Retina (tissue), 1 donor: ENCODE measurements around the gene SCN2B.

ENCODE experiments used
- DNase-seq: peaks from one replicate; pipeline ENCODE4 v3.0.0-alpha.2; 2016

The SCN2B gene

DNA sequence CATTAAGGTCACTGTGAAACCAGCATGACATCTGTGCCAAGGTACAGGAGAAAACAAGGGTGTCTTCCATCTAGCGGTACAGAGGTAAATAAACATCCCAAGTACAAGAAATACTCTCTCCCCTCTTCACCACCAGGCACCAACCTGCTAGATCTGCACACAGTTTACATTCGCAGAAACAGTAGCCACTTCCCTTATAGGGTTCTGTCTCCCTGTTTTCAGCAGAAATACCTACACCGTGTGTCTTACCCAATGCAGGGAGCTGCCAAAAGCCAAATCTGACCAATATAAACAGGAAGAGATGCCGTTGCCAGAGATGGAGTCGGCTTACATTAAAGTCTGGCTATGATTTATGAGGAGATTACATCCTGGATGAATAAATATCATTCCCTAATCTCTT is 25.0 kb downstream of the SCN2B start:
- DNase-seq: no peak

- DNase-seq: no peak
These were observed 26.9 kb downstream of the SCN2B start for GRCh38 chr11:118149493-118149892.

- no peak for DNase-seq
These were observed 27.6 kb downstream of the SCN2B start for GRCh38 chr11:118148856-118149255.

DNA sequence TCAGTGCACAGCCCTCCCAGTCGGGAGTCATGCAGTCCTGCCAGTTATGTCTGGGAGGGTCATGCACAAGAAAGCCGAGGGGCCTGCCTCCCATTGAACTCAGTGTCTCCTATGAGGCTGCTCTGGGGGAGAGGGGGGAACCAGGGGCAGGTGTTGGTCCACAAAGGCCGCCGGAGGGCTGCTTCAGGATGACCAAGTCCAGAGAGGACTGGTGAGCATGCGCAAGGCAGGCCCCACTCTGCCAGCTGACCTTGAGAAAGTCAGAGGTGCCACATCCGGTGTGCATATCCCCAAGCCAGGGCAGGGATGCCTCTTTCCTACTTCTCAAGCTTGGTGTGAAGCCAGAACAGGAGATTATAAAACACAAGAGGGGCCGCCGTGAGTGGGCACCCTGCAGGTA is 28.2 kb downstream of the SCN2B start:
- no peak for DNase-seq

DNA sequence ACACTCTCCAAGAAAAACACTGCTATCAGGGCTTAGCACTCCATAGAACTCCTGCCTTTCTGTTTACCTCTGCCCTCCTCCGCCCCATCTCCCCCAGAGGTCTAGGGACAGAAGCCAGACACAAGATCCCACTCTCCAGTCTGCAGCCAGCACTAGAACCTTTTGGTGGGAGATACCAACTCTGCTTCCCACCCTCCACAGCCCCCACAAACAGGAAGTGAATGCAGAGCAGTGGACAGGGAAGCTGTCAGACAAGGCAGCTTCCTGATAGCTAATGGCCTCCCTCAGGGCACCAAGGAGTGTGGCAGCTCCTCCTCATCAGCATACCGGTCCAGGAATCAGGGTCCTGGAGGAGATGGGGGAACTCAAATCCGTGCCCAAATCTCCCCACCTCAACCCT is 28.9 kb downstream of the SCN2B start:
- no peak for DNase-seq

DNA sequence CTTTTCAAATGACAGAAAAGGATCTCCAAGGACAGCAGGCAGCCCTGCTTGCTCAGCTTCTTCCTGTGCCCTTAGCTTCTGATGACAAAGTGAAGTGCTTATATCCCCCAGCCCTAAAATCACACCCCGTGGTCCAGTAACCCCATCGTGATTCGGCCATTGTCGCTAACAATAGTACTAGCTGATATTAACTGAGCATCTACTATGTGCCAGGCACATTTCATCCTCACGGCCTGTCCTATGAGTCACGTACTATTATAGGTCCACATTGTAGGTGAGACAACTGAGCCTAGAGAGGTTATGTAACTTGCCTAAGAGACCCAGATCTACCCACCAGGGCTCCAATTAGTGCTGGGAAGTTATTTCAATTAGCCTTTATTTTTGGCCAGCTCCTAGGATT is 29.9 kb downstream of the SCN2B start:
- no peak for DNase-seq

DNA sequence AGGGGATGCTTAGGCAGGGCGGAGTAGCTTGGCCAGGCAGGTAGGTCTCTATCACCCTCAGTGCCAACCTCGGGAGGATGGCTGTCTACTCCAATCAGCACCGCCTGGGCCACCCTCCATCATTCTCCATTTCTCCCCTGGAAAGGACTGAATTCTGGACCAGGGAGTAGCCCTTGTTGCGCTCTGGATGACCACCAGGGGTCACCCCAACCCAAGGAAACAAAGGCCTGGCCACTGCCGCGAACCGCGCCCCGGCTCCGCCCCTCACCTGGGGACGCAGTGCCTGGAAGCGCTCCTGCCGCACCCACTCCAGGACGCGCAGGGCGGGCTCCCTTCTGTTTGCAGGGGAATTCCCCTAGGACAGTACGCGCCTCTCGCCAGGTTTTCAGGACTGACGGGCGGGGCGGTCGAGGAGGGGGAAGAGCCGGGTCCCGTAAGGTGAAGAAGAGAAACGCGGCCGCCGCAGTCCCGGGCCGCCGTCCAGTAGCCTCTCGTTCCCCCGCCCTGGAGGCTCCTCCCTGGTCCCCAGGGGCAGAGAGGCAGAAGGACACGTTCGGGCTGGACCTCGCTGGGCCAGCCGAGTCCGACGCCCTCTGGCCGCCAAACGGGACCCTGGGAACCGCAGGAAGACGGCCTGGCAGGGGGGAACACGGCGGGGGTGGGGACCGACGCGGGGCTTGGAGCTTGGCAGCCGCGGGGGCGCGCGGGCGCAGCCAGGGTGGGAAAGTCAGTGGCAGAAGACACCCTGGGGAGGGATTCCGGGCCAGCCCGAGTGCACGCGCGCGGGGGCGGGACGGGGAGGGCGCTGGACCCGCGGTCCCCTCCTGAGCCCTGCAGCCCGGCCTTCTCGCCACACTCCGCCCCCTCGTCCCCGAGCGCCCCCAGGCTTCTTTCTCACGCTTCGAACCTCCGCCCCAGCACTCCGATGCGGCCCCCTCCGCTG is 30.9 kb downstream of the SCN2B start:
- peak; percentile 90 for DNase-seq

- DNase-seq: no peak
These were observed 31.9 kb downstream of the SCN2B start for GRCh38 chr11:118144301-118145268.

DNA sequence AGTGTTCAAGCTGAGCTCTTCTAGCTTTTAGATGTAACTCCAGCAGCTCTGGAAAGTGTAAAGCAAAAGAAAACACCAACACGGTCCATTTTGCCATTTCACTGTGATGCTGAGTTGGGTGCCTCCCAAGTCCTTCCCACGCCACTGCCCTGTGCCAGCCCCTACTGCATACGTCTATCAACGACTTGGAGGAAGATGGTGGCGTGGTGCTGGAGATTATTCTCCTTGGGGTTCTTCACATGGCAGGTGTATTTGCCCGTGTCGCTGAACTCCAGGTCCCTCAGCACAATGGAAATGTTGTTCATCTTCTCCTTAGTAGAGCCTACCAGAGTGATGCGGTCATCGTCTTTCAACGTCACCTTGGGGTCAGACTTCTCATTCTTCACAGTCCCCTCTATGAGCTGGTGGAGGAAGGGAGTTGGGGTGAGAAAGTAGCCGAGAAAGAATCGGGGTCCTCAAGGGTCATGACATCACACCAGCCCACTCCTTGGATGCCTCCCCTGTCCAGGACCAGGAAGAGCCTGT is 32.7 kb downstream of the SCN2B start:
- DNase-seq: no peak

DNA sequence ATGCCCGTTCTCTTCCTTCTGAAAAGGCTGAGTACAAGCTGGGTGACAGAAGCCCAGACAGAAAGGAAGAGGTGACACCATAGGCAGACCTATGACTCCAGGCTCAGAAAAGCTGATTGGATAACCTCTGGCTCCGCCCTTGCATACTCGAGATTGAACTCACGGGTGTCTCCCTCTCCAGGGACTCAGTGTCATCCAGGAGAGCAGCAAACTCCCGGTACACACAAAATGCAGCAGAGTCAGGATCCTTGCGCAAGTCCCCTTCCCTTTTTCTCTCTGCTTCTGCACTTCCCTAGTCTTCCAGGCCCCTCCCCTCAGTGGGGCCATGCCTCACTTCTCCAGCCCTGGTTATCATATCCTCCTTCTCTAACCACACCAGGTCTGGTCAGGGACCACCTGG is 33.6 kb downstream of the SCN2B start:
- DNase-seq: no peak

- DNase-seq: no peak
These were observed 34.4 kb downstream of the SCN2B start for GRCh38 chr11:118142081-118142480.

GRCh38 chr11:118139578-118139977 is 36.9 kb downstream of the SCN2B start:
- no peak for DNase-seq

DNA sequence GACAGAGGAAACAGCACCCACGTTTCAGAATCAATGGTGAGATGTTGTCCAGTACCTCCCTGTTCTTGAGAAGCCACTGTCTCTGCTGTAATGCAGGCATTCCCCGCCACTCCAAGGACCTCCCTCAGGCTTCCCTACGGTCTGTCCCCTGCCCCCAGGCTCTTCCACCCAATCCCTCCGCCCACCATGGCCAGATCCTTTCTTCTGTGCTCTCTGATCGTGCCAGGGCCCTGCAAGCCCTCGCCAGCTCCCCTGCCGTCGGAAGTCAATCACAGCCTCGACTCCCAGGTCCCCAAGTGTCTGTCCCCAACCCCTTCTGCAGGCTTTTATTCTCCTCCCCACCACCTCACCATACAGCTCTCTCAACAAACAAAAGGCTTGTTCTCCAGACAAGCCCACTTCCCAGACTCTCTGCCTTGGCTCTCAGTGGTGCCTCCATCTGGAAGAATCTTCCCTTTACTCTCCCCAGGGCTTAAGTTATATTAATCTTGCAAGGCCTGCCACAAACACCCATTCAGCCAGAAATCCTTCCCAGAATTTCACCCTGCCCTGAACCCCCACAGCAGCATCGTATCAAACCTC is 37.5 kb downstream of the SCN2B start:
- no peak for DNase-seq

DNA sequence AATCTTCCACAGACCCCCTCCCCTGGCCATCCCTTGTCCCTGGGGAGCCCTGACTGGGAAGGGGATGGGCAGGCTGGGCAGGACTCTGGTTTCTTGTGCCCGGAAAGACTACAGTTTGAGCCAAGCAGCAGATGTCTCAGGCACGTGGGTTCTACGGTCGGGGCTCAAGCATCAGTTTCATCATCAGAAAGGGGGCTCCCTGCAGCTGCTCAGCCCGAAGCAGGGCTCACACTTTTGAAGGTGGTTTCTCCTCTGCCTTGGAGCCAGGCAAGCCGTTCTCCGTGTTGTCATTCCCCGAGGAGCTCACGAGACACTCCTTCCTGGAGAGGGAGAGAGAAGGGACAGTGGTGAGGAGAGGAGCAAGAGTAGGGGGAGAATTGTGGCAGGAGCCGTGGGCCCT is 39.6 kb downstream of the SCN2B start:
- DNase-seq: no peak

GRCh38 chr11:118136341-118136740 is 40.1 kb downstream of the SCN2B start:
- no peak for DNase-seq

- DNase-seq: no peak
These were observed 40.7 kb downstream of the SCN2B start for GRCh38 chr11:118135796-118136165.

- DNase-seq: no peak
These were observed 41.2 kb downstream of the SCN2B start for GRCh38 chr11:118135051-118135795.

- no peak for DNase-seq
These were observed 42.6 kb downstream of the SCN2B start for GRCh38 chr11:118133816-118134215.

DNA sequence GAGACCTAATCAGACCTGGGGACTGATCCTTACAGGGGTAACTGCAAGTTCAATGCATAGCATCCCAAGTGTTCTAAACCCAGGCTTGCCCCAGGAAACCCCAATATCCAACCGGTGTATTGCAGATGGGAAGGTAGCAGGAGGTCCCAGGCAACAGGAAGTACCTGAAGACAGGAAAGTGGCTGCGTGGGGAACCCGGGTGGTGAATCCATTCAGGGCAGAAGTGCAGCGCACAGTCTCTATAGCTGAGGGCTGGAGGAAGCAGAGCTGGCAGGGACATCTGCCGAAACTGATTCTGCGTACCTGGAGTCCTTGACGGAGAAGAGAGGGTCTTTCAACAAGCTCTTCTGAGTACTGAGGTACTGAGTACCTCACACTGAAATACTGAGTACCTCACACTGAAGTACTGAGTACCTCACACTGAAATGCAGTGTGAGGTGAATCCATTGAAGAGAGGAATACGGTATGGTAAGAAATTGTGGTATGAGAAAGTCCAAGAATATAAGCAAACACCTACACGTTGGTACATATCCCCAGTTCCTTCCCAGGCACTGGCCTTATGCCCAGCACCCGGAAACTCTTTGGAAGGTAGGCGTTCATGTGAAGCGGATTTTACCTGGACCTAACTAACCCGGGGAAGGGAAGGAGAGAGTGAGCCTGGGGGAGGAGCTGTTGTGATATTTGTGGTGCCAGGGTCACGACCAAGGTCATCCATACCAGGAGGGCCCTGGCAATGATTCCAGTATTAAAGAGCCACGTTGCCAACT is 43.9 kb downstream of the SCN2B start:
- DNase-seq: no peak

DNA sequence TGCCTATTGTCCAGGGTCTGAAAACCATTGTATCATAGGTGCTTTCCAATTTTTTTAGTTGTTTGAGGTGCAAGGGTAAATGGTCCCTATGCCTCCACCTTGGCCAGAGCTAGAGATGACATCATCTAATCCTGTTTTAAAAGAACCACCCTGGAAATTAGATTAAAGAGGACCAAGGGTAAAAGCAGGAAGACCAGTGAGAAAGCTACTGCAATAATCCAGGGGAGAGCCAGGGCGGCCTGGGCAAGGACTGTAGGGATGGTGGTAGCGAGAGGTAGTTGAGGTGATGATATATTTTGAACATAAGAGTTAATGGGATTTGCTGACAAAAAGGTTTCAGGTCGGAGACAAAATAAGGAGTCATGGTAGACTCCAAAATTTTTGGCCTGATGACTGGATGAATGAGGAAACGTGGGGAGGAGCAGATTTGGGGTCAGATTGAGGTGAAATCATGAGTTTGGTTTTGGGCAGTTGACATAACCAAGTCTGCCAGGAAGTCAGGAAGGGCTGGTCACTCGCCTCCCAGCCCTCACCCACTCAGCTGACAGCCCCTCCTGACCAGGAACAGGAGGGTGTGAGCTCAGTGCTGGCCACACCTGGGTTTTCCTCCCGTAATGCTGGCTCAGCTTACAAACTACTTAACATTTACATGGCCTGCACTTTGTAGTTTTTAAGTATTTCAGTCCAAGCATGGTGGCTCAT is 46.8 kb downstream of the SCN2B start:
- no peak for DNase-seq
